HT1080 (cell line): ENCODE results near the gene SLC46A2. TPM values are rescaled to one million over a fixed set of nuclear protein-coding genes. Genes with fewer than 3 reads are reported as not detected.

Source experiments
- DNase-seq: peaks from one replicate; pipeline ENCODE4 v3.0.0-alpha.2; 2015; ENCODE audit warnings: low read depth
- total RNA-seq: library from RNA; depleted of rRNA; stranded (reverse); fragments of >200 nt; shearing (Covaris generic); gene quantifications from 2 replicates; pipeline ENCODE4 v1.2.3, GENCODE V29; 2014

SLC46A2 gene
- total RNA-seq, 1 experiment from 2014 or later: not detected

GRCh38 chr9:112858625-112859147 is 32.0 kb downstream of the SLC46A2 start:
- no peak for DNase-seq

GRCh38 chr9:112858005-112858404 is 32.7 kb downstream of the SLC46A2 start:
- no peak for DNase-seq

GRCh38 chr9:112856843-112857242 is 33.8 kb downstream of the SLC46A2 start:
- DNase-seq: no peak

GRCh38 chr9:112856200-112856599 is 34.5 kb downstream of the SLC46A2 start:
- DNase-seq: no peak

- no peak for DNase-seq
Observed at GRCh38 chr9:112854657-112855056, 36.0 kb downstream of the SLC46A2 start.

GRCh38 chr9:112853882-112854585 is 36.6 kb downstream of the SLC46A2 start:
- DNase-seq: no peak

- no peak for DNase-seq
Observed at GRCh38 chr9:112852741-112853504, 37.8 kb downstream of the SLC46A2 start.

GRCh38 chr9:112850840-112851239 is 39.8 kb downstream of the SLC46A2 start:
- DNase-seq: no peak

- no peak for DNase-seq
Observed at GRCh38 chr9:112849363-112849922, 41.2 kb downstream of the SLC46A2 start.

- peak; percentile 16 for DNase-seq
Observed at GRCh38 chr9:112848316-112849151, 42.1 kb downstream of the SLC46A2 start.

- no peak for DNase-seq
Observed at GRCh38 chr9:112846528-112847488, 43.9 kb downstream of the SLC46A2 start.

GRCh38 chr9:112844771-112845542 is 45.7 kb downstream of the SLC46A2 start:
- peak; percentile 66 for DNase-seq

GRCh38 chr9:112842555-112842954 is 48.1 kb downstream of the SLC46A2 start:
- DNase-seq: no peak

- no peak for DNase-seq
Observed at GRCh38 chr9:112841261-112841660, 49.4 kb downstream of the SLC46A2 start.

- no peak for DNase-seq
Observed at GRCh38 chr9:112839331-112839730, 51.3 kb downstream of the SLC46A2 start.

GRCh38 chr9:112838342-112838741 is 52.3 kb downstream of the SLC46A2 start:
- no peak for DNase-seq

- no peak for DNase-seq
Observed at GRCh38 chr9:112836394-112836793, 54.3 kb downstream of the SLC46A2 start.

- DNase-seq: no peak
Observed at GRCh38 chr9:112833081-112833480, 57.6 kb downstream of the SLC46A2 start.

- DNase-seq: no peak
Observed at GRCh38 chr9:112831969-112832368, 58.7 kb downstream of the SLC46A2 start.
